PC-3 (cell line): ENCODE results near the gene SLC7A6.

Source experiments
- CTCF ChIP-seq: fragments of 300-600 bp; sonication (generic); conservative IDR thresholded peaks from 2 replicates; pipeline ENCODE4 v1.5.1; 2017; ENCODE audit warnings: antibody characterized with exemption, low read depth, mild to moderate bottlenecking, low read length
- EZH2 ChIP-seq: fragments of 300-600 bp; sonication (generic); IDR thresholded peaks from one replicate; pipeline ENCODE4 v1.6.1; 2017; ENCODE audit warnings: antibody characterized with exemption, mild to moderate bottlenecking, low read length; ENCODE audit not compliant: unreplicated experiment

GRCh38 chr16:68343137-68343536, 78.8 kb downstream of the SLC7A6 start:
- TF ChIP-seq CTCF (no peak), EZH2 (no peak)
